Measurements from ENCODE around the gene KANSL3. TPM values are rescaled to one million over a fixed set of nuclear protein-coding genes. Genes with fewer than 3 reads are reported as not detected.

KANSL3 gene
- total and polyA plus RNA-seq, 9 of the 15 experiments (the other 6 are each of a cell fraction or from before 2014, with no cell fraction given) = 11.3 to 43.7 (median 27.9) TPM

GRCh38 chr2:96648306-96648930, 10.3 kb upstream of the KANSL3 start:
- Histone ChIP-seq H3K9me3 (replicated peaks; ENCODE audit: control insufficient read depth, insufficient read depth, low read depth, low read length) (no peaks in the 10 kb centered on the region; the same call in 1 of the 2 replicates), H3K79me2 (ENCODE audit: control insufficient read depth, insufficient read depth, low read length) (no peaks in the 10 kb centered on the region), H2AFZ (ENCODE audit: low read depth, low read length) (no peak overlapping the region), H4K20me1 (replicated peaks; ENCODE audit: control insufficient read depth, insufficient read depth, low read length) (no peaks in the 10 kb centered on the region), H3K27ac (ENCODE audit: extremely low read depth, low read depth, low read length) (no peak overlapping the region), H3K27me3 (ENCODE audit: control insufficient read depth in 2 of 2, insufficient read depth in 2 of 2, low read length in 2 of 2) (peaks cover 15 to 29% of the 10 kb centered on the region in 2 experiments), H3K4me2 (ENCODE audit: insufficient read depth, low read length) (no peak overlapping the region), H3K4me1 (replicated peaks in 1 of 2; ENCODE audit: control insufficient read depth in 2 of 2, insufficient read depth in 2 of 2, low read length in 2 of 2) (no peaks in the 10 kb centered on the region), H3K4me3 (no peak overlapping the region), H3K36me3 (ENCODE audit: control insufficient read depth, insufficient read depth, low read length) (no peaks in the 10 kb centered on the region), H3K9me1 (ENCODE audit: control insufficient read depth, insufficient read depth, low read length) (no peaks in the 10 kb centered on the region), H3K9ac (ENCODE audit: insufficient read depth in 1 of 2, low read depth in 2 of 2, low read length in 2 of 2) (no peak overlapping the region)
- 11% methylated on average over 7 of the region's 7 CpGs for WGBS (ENCODE audit: insufficient coverage, low coverage, missing lambda C conversion rate)
- ChIA-PET POLR2A (interaction anchor here (0.6 to 0.7 kb wide), 2 partner anchors 20 to 151 kb away, joined by 3 to 4 read pairs; no protein-coding TSS in a partner anchor), CTCF (ENCODE audit: low intra/inter-chr PET ratio) (no interaction called here)
- DNase-seq (ENCODE audit: extremely low read depth in 1 of 4, low spot score in 3 of 4) (peak in 1 of 4 experiments; percentile 21), ATAC-seq (no peak), FAIRE-seq (no peak)
- BruUV-seq (replicated peaks) = no TSS peak
- TF ChIP-seq CBFA2T3 (IDR thresholded peaks at IDR 0.05) (peak; percentile 61), NR1H2 (CRISPR knock-in tag; IDR thresholded peaks at IDR 0.05) (no peak), ZBTB34 (CRISPR knock-in tag; IDR thresholded peaks at IDR 0.05) (no peak), NR0B1 (IDR thresholded peaks at IDR 0.05; ENCODE audit: partially characterized antibody) (no peak), ZNF24 (IDR thresholded peaks at IDR 0.05) (no peak), ETV1 (tag; conservative IDR thresholded peaks at IDR 0.05; ENCODE audit: low read depth) (0 out of 2 replicates have a peak, but pooled peaks have one; percentile 13), MAZ (CRISPR knock-in tag; conservative IDR thresholded peaks at IDR 0.05 in 1 of 2, IDR thresholded peaks at IDR 0.05 in 1 of 2) (no peak)
- intact Hi-C loops (cut with micrococcal nuclease) = no loop called here
- in situ Hi-C loops (cut with MboI) = no loop called here

Measured in K562 (cell line).